Stimulated activated naive CD4-positive, alpha-beta T cell (primary cell): ENCODE measurements around the gene WDR64.

Source experiments
- DNase-seq, 6 experiments: peaks; one replicate each; lab custom pipeline; 2025; lab: John Stamatoyannopoulos, UW

The WDR64 gene

GRCh38 chr1:241839369-241839979 lies 187.4 kb downstream of the WDR64 start:
- DNase-seq, result no peak

GRCh38 chr1:241840164-241840563 lies 188.1 kb downstream of the WDR64 start:
- DNase-seq, result no peak

GRCh38 chr1:241841691-241842090 lies 189.6 kb downstream of the WDR64 start:
- DNase-seq, result no peak

- DNase-seq, result no peak
These were observed 190.5 kb downstream of the WDR64 start for GRCh38 chr1:241842565-241842964.

GRCh38 chr1:241844593-241844992 lies 192.5 kb downstream of the WDR64 start:
- no peak for DNase-seq

GRCh38 chr1:241846375-241846774 lies 194.3 kb downstream of the WDR64 start:
- DNase-seq, result no peak

- no peak for DNase-seq
These were observed 194.9 kb downstream of the WDR64 start for GRCh38 chr1:241846862-241847539.

- no peak for DNase-seq
These were observed 195.4 kb downstream of the WDR64 start for GRCh38 chr1:241847540-241847795.

GRCh38 chr1:241847796-241848685 lies 196.0 kb downstream of the WDR64 start, which contains the start of gene EXO1:
Gene EXO1, plus strand, starts transcription at chr1:241848204. Its CDS starts 2,222 bp downstream, at chr1:241850426.
- peak; percentile 76 to 98 (median 90) for DNase-seq

GRCh38 chr1:241848686-241849344 lies 196.7 kb downstream of the WDR64 start:
- DNase-seq, result no peak

- DNase-seq, result no peak
These were observed 197.2 kb downstream of the WDR64 start for GRCh38 chr1:241849345-241849695.
